ENCODE data around the gene FCHSD2. TPM values are rescaled to one million over a fixed set of nuclear protein-coding genes. Genes with fewer than 3 reads are reported as not detected.

FCHSD2 gene
- 10 to 100 TPM in 2 of 3 donors, 1 to 10 TPM in 1; 9.7 to 25.6 (median 11.9) TPM for polyA plus RNA-seq

DNA sequence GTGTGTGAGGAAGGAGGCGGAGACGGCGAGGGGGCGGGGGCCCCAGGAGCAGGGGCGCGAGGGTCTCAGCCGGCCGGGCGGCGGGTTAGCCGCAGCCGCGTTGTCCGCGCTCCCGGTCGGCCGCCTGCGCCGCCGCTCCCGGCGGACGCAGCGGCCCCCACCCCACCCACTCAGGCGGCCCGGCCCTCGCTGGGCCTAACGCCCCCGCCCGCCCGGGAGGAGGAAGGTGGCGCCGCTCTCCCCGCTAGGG is at the start of gene FCHSD2:
Gene FCHSD2, minus strand, starts transcription at position 191 of the 250 bp plus-strand sequence. CDS start 441 bp downstream, outside the sequence.
- peaks cover 14 to 21% (median 21%) of the 10 kb centered on the region in 3 donors for H3K27me3 Mint-ChIP-seq (ENCODE audit: low read depth in 3 of 3)
- peak within 1 kb of the TSS; percentile 90 to 100 (median 99) for H3K27ac Mint-ChIP-seq
- peaks cover 0 to 6% (median 5%) of the 10 kb centered on the region in 3 donors for H3K36me3 Mint-ChIP-seq
- H3K4me1 Mint-ChIP-seq, result peaks cover 34 to 49% of the 10 kb centered on the region in 2 donors
- peak within 1 kb of the TSS; percentile 91 to 97 (median 97) for H3K4me3 Mint-ChIP-seq
- no peaks in the 10 kb centered on the region for H3K9me3 Mint-ChIP-seq
- DNase-seq, result no peak

DNA sequence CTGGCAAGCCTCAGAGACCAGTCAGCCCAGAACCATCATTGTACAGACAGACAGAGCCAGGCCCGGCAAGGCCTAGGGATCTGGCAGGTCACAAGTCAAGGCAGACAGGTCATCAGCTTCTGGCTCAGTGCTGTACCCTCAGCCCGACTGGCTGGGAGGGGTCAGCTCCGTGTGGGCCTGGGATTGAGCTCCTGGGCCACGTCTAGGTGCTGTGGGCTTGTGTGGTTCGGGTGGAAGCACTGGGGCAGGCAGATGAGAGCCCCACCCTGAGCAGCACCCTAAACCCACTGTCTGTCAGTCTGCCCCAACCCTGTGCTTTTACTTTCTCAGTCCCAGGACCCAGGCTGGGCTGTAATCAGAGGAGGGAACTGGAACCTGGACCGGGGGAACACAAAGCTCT is 49.0 kb upstream of the FCHSD2 start:
- peaks cover 2 to 5% (median 2%) of the 10 kb centered on the region in 3 donors for H3K27me3 Mint-ChIP-seq (ENCODE audit: low read depth in 3 of 3)
- H3K36me3 Mint-ChIP-seq, result no peaks in the 10 kb centered on the region
- no peaks in the 10 kb centered on the region for H3K4me1 Mint-ChIP-seq
- peak overlapping the region in 1 of 5 donors; percentile 38 for H3K4me3 Mint-ChIP-seq
- DNase-seq, result no peak
- H3K27ac Mint-ChIP-seq, result no peak overlapping the region
- H3K9me3 Mint-ChIP-seq, result no peaks in the 10 kb centered on the region

DNA sequence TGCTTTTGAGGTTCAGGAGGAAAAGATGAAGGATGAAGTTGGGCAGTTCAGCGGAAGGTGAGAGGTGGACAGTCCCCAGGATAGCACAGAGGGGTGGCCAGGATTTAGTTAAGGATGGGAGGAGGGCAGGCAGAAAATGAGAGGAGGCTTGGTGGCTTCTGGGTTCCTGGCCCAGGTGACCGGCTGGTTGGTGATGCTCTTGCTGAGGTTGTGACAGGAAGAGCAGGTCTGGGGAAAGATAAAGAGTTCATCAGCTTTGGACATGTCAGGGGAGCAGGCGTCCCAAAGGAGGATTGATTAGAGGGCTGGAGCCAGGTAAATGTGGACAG is 48.4 kb upstream of the FCHSD2 start:
- H3K4me1 Mint-ChIP-seq, result no peaks in the 10 kb centered on the region
- H3K27me3 Mint-ChIP-seq (ENCODE audit: low read depth in 3 of 3), result peaks cover 2 to 5% (median 2%) of the 10 kb centered on the region in 3 donors
- H3K27ac Mint-ChIP-seq, result no peak overlapping the region
- H3K9me3 Mint-ChIP-seq, result no peaks in the 10 kb centered on the region
- no peak overlapping the region for H3K4me3 Mint-ChIP-seq
- no peak for DNase-seq
- no peaks in the 10 kb centered on the region for H3K36me3 Mint-ChIP-seq

DNA sequence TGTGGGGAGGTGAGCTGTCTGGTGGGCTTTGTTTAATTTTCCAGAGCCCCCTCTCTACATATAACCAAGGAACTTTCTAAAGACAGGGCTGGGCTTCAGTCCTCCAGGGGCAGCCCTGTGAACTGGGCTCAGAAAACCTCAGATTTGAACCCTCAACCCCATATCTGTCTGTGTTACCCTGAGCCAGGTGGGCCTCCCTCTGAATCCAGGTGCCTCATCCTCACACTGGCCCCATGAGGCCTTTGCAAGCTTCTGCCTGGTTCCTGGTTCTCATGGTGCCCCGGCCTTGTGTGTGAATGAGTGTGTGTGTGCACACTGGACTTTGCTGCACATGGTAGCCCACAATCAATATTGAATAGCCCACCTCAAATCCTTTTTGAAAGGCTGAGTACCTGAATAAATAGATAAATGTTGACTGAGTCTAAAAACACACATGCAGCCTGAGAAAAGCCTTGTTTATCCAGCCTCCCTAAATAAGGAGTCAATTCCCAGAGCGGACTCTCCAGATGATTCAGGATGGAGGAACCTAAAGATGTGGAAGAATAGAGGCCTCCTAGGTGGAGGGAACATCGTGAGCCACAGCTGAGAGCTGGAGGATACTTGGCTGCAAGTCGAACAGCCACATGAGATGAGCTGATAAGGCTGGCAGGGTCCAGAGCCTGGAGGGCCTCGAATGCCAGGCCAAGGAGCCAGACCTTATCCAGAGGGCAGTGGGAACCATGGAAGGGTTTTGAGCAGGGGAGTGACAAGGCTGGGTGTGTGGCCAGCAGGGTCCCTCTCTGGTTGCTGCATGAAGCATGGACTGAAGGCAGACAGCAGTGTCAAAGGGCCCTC is 47.8 kb upstream of the FCHSD2 start:
- no peak for DNase-seq
- no peaks in the 10 kb centered on the region for H3K9me3 Mint-ChIP-seq
- H3K4me1 Mint-ChIP-seq, result peaks cover 0 to 4% of the 10 kb centered on the region in 2 donors
- no peak overlapping the region for H3K4me3 Mint-ChIP-seq
- H3K36me3 Mint-ChIP-seq, result no peaks in the 10 kb centered on the region
- peaks cover 2 to 5% (median 2%) of the 10 kb centered on the region in 3 donors for H3K27me3 Mint-ChIP-seq (ENCODE audit: low read depth in 3 of 3)
- H3K27ac Mint-ChIP-seq, result no peak overlapping the region

DNA sequence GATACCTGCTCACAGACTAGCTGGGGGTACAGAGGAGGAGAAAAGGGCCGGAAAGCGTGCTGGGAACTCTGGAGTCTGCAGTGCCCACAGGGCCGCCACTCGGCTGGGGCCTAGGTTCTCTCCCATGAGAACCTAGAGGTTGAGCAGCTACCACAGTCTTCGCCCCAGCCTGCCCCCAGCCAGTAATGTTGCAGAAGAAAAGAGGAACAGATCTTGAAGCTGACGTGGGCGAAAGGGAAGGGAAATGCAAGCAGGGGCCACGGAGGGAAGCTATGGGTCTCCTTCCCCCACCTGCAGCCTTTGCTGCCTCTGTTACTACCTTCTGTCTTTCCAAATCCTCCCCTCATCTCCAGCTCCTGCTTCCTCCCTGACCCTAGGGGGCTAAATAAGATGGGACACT is 47.2 kb upstream of the FCHSD2 start:
- H3K4me3 Mint-ChIP-seq, result no peak overlapping the region
- peaks cover 2 to 7% (median 2%) of the 10 kb centered on the region in 3 donors for H3K27me3 Mint-ChIP-seq (ENCODE audit: low read depth in 3 of 3)
- DNase-seq, result no peak
- H3K36me3 Mint-ChIP-seq, result no peaks in the 10 kb centered on the region
- no peaks in the 10 kb centered on the region for H3K9me3 Mint-ChIP-seq
- no peak overlapping the region for H3K27ac Mint-ChIP-seq
- peaks cover 0 to 4% of the 10 kb centered on the region in 2 donors for H3K4me1 Mint-ChIP-seq

DNA sequence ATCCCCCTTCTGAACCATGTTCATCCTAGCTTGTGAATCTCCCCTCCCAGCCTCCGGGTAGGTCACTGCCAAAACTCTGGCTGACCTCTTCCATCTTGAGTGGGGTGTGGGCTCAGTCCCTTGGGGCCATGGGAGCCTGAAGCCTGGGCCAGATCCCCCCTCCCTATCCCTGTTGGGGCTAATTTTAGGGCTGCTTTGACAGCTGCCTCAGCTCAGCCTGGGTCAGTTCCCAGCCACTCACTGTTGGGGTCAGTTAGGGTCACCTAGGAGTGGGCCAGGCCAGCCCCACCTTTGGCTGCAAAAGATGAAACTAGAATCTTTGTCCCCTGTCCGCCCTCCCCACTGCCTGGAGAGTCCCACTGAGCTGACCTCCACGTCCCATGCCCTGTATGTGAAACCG is 46.2 kb upstream of the FCHSD2 start:
- Mint-ChIP-seq H3K36me3 (no peaks in the 10 kb centered on the region), H3K27ac (no peak overlapping the region), H3K9me3 (no peaks in the 10 kb centered on the region), H3K27me3 (ENCODE audit: low read depth in 3 of 3) (peaks cover 2 to 9% (median 2%) of the 10 kb centered on the region in 3 donors), H3K4me1 (peaks cover 0 to 4% of the 10 kb centered on the region in 2 donors), H3K4me3 (no peak overlapping the region)
- DNase-seq, result no peak

DNA sequence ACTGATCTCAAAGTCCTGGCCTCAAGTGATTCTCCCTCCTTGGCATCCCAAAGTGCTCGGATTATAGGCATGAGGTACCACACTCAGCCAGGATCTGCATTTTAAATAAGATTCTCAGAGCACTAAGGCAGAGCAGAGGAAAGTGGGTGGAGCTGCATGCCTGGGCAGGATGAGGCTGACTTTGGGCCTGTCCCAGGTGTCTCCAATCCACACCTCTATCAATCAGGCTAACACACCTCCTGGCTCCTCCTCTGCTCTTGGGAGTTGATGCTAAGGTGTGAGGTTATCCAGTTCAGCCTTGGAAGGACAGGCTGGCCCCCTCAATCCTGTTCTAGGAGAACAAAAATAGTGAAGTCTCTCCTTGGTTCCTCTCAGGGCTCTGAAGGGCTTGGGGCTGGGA is 45.7 kb upstream of the FCHSD2 start:
- no peak for DNase-seq
- no peak overlapping the region for H3K27ac Mint-ChIP-seq
- H3K9me3 Mint-ChIP-seq, result no peaks in the 10 kb centered on the region
- H3K36me3 Mint-ChIP-seq, result no peaks in the 10 kb centered on the region
- no peak overlapping the region for H3K4me3 Mint-ChIP-seq
- H3K4me1 Mint-ChIP-seq, result peaks cover 0 to 4% of the 10 kb centered on the region in 2 donors
- peaks cover 2 to 9% (median 2%) of the 10 kb centered on the region in 3 donors for H3K27me3 Mint-ChIP-seq (ENCODE audit: low read depth in 3 of 3)

DNA sequence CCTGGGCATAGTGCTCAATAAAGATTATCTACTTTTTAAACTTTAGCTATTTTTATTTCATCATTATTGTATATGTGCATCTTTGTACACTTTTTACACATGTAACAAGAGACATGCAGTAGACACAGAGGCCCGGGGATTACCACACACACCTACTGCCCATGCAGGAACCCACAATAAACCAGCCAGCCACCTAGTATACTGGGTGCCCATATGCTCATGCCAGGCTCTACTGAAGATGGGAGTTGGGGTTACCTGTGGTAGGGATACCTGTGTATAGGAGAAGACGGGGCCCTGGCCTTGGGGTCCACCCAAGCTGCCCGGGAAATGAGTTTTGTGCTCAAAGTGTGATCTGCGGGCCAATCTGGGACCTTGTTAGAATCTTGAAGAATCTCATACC is 44.8 kb upstream of the FCHSD2 start:
- no peak for DNase-seq

DNA sequence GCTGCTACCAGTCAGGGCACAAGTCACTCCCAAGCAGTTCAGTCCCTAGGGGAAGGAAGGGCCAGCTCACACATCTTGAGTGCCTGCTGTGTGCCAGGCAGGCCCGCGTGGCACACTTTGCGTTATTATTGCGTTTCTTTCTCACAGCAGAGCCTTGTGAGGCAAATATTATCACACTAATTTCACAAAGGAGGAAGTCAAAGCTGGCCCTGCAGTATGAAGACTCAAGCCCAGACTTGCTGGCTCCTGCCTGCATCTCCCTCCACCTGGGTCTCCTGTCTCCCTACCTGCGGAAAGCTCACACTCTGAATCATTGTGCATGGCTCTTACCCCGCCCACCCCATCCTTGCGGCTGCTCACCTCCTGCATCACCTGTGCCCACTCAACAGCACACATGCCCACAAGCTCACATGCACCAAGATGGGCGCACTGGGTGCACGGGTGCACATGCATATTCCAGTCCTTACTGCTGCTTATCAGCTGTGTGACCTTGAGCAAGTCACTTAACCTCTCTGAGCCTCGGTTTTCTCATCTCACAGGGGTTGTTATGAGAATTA is 44.3 kb upstream of the FCHSD2 start:
- no peak for DNase-seq
- Mint-ChIP-seq H3K4me1 (peaks cover 0 to 4% of the 10 kb centered on the region in 2 donors), H3K9me3 (no peaks in the 10 kb centered on the region), H3K27me3 (ENCODE audit: low read depth in 3 of 3) (peaks cover 2 to 9% (median 2%) of the 10 kb centered on the region in 3 donors), H3K36me3 (no peaks in the 10 kb centered on the region), H3K4me3 (no peak overlapping the region), H3K27ac (no peak overlapping the region)

More for the DNA sequence above, 44.8 kb upstream of the FCHSD2 start:
- Mint-ChIP-seq H3K27me3 (ENCODE audit: low read depth in 3 of 3) (peaks cover 2 to 9% (median 2%) of the 10 kb centered on the region in 3 donors), H3K27ac (no peak overlapping the region), H3K36me3 (no peaks in the 10 kb centered on the region), H3K4me1 (peaks cover 0 to 4% of the 10 kb centered on the region in 2 donors), H3K9me3 (no peaks in the 10 kb centered on the region), H3K4me3 (no peak overlapping the region)

DNA sequence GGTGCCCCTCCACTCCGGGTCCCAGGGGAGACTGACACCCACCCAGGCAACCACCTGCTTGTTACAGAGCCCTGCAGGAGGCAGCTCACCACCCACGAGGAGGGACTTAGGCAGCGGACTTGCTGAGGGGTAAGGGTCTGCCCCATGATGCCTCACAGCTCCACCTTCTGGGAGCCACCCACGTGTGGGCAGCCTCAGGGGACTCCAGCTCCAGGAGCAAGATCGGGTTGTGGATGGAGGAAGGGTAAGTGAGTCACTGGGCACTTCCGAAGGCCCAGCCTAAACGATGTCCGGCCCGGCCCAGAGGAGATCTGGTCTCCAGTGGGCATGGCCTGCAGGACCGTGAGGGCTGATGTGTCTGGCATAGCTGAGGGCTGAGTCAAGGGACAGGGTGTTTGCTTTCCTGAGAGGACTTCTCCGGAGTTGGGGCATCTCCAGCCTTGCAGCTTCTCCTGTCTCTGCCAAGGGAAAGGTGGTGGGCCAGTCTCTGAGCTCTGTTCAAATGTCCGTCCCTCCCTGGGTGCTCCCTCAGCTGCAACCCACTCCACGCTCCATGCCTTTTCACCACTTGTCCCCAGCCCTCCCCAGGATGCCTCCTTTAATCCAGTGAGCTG is 43.7 kb upstream of the FCHSD2 start:
- no peak for DNase-seq
- Mint-ChIP-seq H3K36me3 (no peaks in the 10 kb centered on the region), H3K9me3 (no peaks in the 10 kb centered on the region), H3K4me1 (peaks cover 0 to 4% of the 10 kb centered on the region in 2 donors), H3K4me3 (no peak overlapping the region), H3K27ac (no peak overlapping the region), H3K27me3 (ENCODE audit: low read depth in 3 of 3) (peaks cover 0 to 9% (median 2%) of the 10 kb centered on the region in 3 donors)

DNA sequence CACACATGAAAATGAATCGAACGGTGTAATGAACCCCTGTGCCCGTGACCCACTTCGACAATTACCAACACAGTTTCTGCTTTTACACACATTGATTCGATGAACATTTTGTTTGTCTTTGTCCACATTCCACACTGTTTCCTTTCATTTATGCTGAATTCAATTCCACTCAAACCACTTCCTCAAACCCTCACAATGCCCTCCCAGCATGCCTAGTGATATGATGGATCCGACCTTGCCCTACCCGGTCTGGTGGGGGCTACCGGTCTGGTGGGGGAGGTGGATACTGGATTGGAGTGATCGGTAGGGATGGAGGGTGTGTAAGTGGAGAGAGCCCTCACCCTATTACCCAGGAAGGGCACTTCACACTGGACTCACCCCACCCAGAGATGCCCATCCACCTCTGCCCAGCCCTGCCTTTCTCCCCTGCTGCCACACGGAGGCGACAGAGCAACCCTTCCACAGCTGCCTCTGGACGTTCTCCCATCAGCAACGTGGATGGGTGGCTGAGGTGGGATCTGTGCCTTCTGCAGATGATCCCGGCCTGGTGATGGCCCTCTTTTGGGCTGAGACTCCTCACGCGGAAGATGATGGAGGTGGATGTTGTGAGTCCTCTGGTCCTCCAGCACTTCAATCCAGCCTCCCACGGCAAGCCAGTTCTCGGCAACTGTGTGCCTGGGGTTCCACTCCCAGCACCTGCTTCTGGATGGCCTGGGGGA is 43.0 kb upstream of the FCHSD2 start:
- H3K4me1 Mint-ChIP-seq, result peaks cover 0 to 4% of the 10 kb centered on the region in 2 donors
- no peak overlapping the region for H3K4me3 Mint-ChIP-seq
- peaks cover 0 to 9% (median 2%) of the 10 kb centered on the region in 3 donors for H3K27me3 Mint-ChIP-seq (ENCODE audit: low read depth in 3 of 3)
- no peaks in the 10 kb centered on the region for H3K9me3 Mint-ChIP-seq
- H3K36me3 Mint-ChIP-seq, result no peaks in the 10 kb centered on the region
- no peak overlapping the region for H3K27ac Mint-ChIP-seq
- peak; percentile 21 to 32 (median 28) for DNase-seq

DNA sequence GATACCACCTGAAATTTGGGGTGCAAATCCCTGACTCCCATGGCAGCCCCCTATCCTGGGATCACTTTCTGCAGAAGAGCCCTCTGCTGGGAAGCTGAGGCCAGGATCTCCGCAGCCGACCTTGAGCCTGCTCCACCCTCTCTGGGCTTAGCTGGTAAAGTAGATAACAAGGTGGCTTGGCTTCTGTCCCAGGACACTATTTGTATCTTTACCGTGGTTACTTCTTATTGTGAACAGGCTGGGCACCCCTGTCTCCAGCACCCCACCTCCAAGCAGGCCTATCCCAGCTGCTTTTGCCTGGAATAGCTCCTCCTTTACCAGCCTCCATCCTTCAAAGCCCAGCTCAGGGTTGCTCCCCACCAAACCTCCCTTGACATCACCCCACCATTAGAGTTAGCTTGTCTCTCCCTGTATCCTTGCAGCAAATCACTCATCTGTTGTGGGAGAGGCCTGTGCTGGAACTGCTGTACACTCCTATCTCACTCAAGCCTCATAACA is 40.8 kb upstream of the FCHSD2 start:
- Mint-ChIP-seq H3K4me3 (no peak overlapping the region), H3K9me3 (no peaks in the 10 kb centered on the region), H3K4me1 (peaks cover 4 to 5% of the 10 kb centered on the region in 2 donors), H3K27ac (no peak overlapping the region), H3K36me3 (no peaks in the 10 kb centered on the region), H3K27me3 (ENCODE audit: low read depth in 3 of 3) (peaks cover 0 to 12% (median 2%) of the 10 kb centered on the region in 3 donors)
- DNase-seq, result no peak

DNA sequence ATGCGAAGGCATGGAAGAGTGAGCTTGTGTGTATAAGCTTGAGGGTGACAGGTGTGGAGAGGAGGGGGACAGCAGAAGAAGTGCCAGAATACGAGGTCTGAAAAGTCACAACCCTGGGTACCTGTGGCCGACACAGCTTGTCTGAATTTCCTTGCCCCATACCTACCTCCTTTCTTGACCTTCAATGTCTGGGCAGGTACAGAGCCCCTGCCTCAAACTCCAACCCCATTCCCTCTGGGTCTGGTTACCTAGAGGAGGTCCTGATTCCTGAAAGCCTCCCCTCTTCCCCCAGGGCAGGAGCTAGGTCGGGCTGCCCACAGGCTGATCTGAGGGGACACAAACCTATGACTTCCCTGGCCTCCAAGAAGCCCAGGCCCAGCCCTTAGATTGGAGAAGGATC is 36.6 kb upstream of the FCHSD2 start:
- Mint-ChIP-seq H3K4me1 (peaks cover 0 to 9% of the 10 kb centered on the region in 2 donors), H3K27me3 (ENCODE audit: low read depth in 3 of 3) (peaks cover 0 to 3% (median 1%) of the 10 kb centered on the region in 3 donors), H3K27ac (no peak overlapping the region), H3K4me3 (no peak overlapping the region), H3K9me3 (no peaks in the 10 kb centered on the region), H3K36me3 (no peaks in the 10 kb centered on the region)
- DNase-seq, result no peak
